GM21528 (cell line): ENCODE results near the gene CUTC.
"Not testable (repeated sequence)": the region's sequence is repeated elsewhere in the genome, so short reads cannot be mapped to it uniquely, and the experiment has no call there.

ENCODE experiments used
- ATAC-seq: cut with Tn5 transposase; IDR thresholded peaks from one replicate; pipeline ENCODE4 v1.9.1; 2021; ENCODE audit warnings: mild to moderate bottlenecking, moderate library complexity; ENCODE audit not compliant: unreplicated experiment, low FRiP score

Gene CUTC

GRCh38 chr10:99742254-99742653 is 10.2 kb downstream of the CUTC start:
- ATAC-seq = no peak

GRCh38 chr10:99742701-99743100 is 10.7 kb downstream of the CUTC start:
- no peak for ATAC-seq

GRCh38 chr10:99743841-99744240 is 11.8 kb downstream of the CUTC start:
- no peak for ATAC-seq

- not testable (repeated sequence) for ATAC-seq
These were observed 14.1 kb downstream of the CUTC start for GRCh38 chr10:99746166-99746565.

- no peak for ATAC-seq
These were observed 16.9 kb downstream of the CUTC start for GRCh38 chr10:99748823-99749451.

GRCh38 chr10:99750641-99751040 is 18.6 kb downstream of the CUTC start:
- no peak for ATAC-seq

GRCh38 chr10:99754670-99755069 is 22.6 kb downstream of the CUTC start:
- ATAC-seq = no peak

- no peak for ATAC-seq
These were observed 24.1 kb downstream of the CUTC start for GRCh38 chr10:99756159-99756558.

GRCh38 chr10:99758211-99758891 is 26.3 kb downstream of the CUTC start:
- no peak for ATAC-seq

- no peak for ATAC-seq
These were observed 28.3 kb downstream of the CUTC start for GRCh38 chr10:99760321-99760720.

GRCh38 chr10:99761365-99761764 is 29.3 kb downstream of the CUTC start:
- ATAC-seq = no peak

- ATAC-seq = no peak
These were observed 33.8 kb downstream of the CUTC start for GRCh38 chr10:99765672-99766301.

GRCh38 chr10:99766302-99766681 is 34.3 kb downstream of the CUTC start:
- peak; percentile 58 for ATAC-seq

- no peak for ATAC-seq
These were observed 35.9 kb downstream of the CUTC start for GRCh38 chr10:99767901-99768300.

GRCh38 chr10:99768556-99768955 is 36.5 kb downstream of the CUTC start:
- ATAC-seq = no peak

GRCh38 chr10:99769706-99770105 is 37.7 kb downstream of the CUTC start:
- no peak for ATAC-seq

- no peak for ATAC-seq
These were observed 38.5 kb downstream of the CUTC start for GRCh38 chr10:99770408-99771045.

- no peak for ATAC-seq
These were observed 43.8 kb downstream of the CUTC start for GRCh38 chr10:99775850-99776249.

GRCh38 chr10:99777918-99778714 is 46.1 kb downstream of the CUTC start:
- no peak for ATAC-seq

GRCh38 chr10:99779335-99779734 is 47.3 kb downstream of the CUTC start:
- ATAC-seq = no peak
